Measurements from ENCODE around the gene CIAPIN1. TPM values are rescaled to one million over a fixed set of nuclear protein-coding genes. Genes with fewer than 3 reads are reported as not detected.

Gene CIAPIN1
- total RNA-seq, result 10 to 100 TPM; 18.1 to 25.0 TPM

DNA sequence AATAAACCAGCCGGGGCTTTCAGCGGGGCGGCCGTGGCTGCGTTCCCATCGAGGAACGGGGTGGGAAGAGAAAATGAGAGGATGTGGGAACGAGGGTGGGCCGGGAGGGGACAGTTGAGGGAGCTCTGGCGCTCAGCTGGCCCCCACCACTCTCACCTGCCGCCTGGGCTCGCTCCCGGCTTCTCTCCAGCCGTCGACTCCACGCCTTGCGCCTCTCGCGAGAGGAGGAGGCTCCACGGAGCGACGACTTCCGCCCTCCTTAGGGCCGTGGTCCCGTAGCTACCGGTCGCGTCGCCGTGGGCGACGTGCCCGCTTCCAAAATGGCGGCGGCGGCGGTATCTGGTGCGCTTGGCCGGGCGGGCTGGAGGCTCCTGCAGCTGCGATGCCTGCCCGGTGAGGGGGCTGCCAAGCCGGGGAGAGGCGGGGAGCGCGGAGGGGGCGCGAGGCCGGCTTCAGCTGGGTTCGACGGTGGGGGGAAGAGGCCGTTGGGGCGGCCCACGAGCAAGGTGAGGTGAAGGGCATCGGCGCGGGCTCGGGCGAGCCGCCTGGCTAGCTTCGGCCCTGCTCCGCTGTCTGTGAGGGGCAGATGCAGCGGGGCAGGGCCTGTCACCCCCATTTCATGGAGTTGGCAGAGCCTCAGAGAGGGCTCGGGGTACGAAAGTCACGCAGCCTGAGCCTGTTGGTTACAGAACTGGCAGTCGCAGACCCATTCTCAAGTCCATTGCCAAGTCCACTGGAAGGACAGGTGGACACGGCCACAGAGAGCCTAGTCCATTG lies at the start of gene CIAPIN1, which contains the start of gene COQ9:
TSS of gene CIAPIN1 (minus strand) at position 200 of the 777 bp plus-strand sequence. CDS start 6,457 bp downstream, outside the sequence.
TSS of gene COQ9 (plus strand) at position 294 of the 777 bp plus-strand sequence. CDS start at position 321, 27 bp downstream.
- Histone ChIP-seq H3K27ac (peak within 1 kb of the TSS; percentile 79 to 88), H3K36me3 (peaks cover 10% of the 10 kb centered on the region), H3K4me3 (peak within 1 kb of the TSS; percentile 90), H3K4me1 (ENCODE audit: control insufficient read depth in 1 of 2, low read depth in 2 of 2) (peaks cover 5 to 18% of the 10 kb centered on the region in 2 donors), H3K9me3 (no peaks in the 10 kb centered on the region), H3K27me3 (replicated peaks; ENCODE audit: insufficient read depth) (no peaks in the 10 kb centered on the region)
- TF ChIP-seq, protein P1, sequence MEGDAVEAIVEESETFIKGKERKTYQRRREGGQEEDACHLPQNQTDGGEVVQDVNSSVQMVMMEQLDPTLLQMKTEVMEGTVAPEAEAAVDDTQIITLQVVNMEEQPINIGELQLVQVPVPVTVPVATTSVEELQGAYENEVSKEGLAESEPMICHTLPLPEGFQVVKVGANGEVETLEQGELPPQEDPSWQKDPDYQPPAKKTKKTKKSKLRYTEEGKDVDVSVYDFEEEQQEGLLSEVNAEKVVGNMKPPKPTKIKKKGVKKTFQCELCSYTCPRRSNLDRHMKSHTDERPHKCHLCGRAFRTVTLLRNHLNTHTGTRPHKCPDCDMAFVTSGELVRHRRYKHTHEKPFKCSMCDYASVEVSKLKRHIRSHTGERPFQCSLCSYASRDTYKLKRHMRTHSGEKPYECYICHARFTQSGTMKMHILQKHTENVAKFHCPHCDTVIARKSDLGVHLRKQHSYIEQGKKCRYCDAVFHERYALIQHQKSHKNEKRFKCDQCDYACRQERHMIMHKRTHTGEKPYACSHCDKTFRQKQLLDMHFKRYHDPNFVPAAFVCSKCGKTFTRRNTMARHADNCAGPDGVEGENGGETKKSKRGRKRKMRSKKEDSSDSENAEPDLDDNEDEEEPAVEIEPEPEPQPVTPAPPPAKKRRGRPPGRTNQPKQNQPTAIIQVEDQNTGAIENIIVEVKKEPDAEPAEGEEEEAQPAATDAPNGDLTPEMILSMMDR (IDR thresholded peaks at IDR 0.05), result no peak
- ATAC-seq (ENCODE audit: insufficient number of reproducible peaks, low FRiP score, low read depth) (peak; percentile 92), DNase-seq (ENCODE audit: low spot score) (peak; percentile 73)

DNA sequence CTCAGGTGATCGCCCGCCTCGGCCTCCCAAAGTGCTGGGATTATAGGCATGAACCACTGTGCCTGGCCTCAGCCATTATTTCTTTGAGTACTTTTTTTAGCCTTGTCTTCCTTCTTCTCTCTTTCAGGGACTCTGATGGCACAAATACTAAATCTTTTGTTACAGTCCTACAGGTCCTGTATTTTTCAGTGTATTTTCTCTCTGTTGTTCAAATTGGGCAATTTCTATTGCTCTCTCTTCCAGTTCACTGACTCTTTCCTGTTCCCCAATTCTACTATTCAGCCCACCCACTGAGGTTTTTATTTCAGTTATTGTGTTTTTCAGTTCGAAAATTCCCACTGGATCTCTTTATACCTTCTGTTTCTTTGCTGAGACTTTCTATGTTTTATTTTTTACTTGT lies 46.6 kb upstream of the CIAPIN1 start:
- ATAC-seq (ENCODE audit: insufficient number of reproducible peaks, low FRiP score, low read depth) (no peak), DNase-seq (ENCODE audit: low spot score) (no peak)
- Histone ChIP-seq H3K36me3 (no peaks in the 10 kb centered on the region), H3K27me3 (replicated peaks; ENCODE audit: insufficient read depth) (no peaks in the 10 kb centered on the region), H3K27ac (no peak overlapping the region), H3K4me1 (ENCODE audit: control insufficient read depth in 1 of 2, low read depth in 2 of 2) (no peaks in the 10 kb centered on the region), H3K4me3 (no peak overlapping the region), H3K9me3 (no peaks in the 10 kb centered on the region)
- TF ChIP-seq, protein P1 (IDR thresholded peaks at IDR 0.05), result no peak

DNA sequence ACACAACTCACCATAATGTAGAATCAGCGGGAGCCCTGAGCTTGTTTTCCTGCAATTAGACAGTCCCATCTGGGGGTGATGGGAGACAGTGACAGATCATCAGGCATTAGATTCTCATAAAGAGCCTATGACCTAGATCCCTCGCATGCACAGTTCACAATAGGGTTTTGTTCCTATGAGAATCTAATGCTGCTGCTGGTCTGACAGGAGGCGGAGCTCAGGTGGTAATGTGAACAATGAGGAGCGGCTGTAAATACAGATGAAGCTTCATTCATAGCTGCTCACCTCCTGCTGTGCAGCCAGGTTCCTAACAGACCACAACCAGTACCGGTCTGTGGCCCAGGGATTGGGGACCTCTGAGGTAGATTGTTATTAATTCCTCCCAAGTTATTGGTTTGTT lies 42.0 kb upstream of the CIAPIN1 start:
- Histone ChIP-seq H3K27me3 (replicated peaks; ENCODE audit: insufficient read depth) (no peaks in the 10 kb centered on the region), H3K9me3 (no peaks in the 10 kb centered on the region), H3K36me3 (no peaks in the 10 kb centered on the region), H3K27ac (no peak overlapping the region), H3K4me3 (no peak overlapping the region), H3K4me1 (ENCODE audit: control insufficient read depth in 1 of 2, low read depth in 2 of 2) (peaks cover 8 to 30% of the 10 kb centered on the region in 2 donors)
- DNase-seq (ENCODE audit: low spot score) (no peak), ATAC-seq (ENCODE audit: insufficient number of reproducible peaks, low FRiP score, low read depth) (no peak)
- TF ChIP-seq, protein P1 (IDR thresholded peaks at IDR 0.05), result no peak

DNA sequence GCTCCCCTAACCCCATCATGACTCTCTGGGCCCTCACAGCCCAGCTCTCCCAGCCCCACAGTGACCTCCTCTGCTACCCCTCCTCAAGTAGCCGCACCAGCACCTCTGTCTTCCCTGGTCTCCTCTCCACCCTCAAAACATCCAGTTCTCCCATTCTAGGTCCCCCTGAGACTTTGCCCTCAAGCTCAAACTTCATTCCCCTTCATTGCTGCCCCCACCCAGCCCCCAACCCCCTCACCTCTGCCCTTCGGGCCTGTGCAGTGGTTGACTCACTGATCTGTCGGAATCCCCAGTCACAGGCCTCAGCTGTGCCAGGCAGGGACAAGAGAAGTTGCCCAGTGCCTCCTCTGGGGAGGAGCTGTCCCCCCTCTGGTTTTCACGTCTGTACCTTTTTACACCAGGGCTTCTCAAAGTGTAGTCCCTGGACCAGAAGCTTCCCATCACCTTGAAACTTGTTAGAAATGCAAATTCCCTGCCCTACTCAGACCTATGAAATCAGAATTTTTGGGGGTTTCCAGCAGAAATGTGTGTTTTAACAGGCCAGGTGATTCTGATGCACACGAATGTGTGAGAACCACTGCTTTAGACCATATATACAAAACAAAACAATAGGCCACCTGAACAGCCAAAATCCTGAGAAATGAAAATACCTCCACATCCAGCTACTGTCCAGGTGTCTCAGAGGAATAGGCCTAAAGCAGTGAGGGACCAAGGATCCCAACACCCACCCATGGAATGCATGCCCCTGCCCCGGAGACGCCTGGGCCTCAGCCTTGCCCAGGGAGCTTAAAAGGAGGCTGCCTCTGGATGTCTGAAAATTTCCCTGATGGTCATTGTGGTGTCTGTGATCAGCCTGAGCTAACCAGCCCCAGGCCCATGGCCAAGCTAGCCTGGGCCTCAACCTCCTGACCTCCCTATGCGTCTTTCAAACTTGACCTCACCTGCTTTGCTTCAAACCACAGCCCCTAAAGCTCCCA lies 40.0 kb upstream of the CIAPIN1 start:
- Histone ChIP-seq H3K27me3 (replicated peaks; ENCODE audit: insufficient read depth) (no peaks in the 10 kb centered on the region), H3K9me3 (no peaks in the 10 kb centered on the region), H3K4me3 (peak overlapping the region; percentile 90), H3K4me1 (ENCODE audit: control insufficient read depth in 1 of 2, low read depth in 2 of 2) (peaks cover 8 to 36% of the 10 kb centered on the region in 2 donors), H3K27ac (peak overlapping the region; percentile 86 to 89), H3K36me3 (no peaks in the 10 kb centered on the region)
- TF ChIP-seq, protein P1 (IDR thresholded peaks at IDR 0.05), result no peak
- ATAC-seq (ENCODE audit: insufficient number of reproducible peaks, low FRiP score, low read depth), result no peak
- DNase-seq (ENCODE audit: low spot score), result no peak
